ENCODE results near the gene C1QA.
"Not testable (repeated sequence)": the region's sequence is repeated elsewhere in the genome, so short reads cannot be mapped to it uniquely, and the experiment has no call there.

Gene C1QA

DNA sequence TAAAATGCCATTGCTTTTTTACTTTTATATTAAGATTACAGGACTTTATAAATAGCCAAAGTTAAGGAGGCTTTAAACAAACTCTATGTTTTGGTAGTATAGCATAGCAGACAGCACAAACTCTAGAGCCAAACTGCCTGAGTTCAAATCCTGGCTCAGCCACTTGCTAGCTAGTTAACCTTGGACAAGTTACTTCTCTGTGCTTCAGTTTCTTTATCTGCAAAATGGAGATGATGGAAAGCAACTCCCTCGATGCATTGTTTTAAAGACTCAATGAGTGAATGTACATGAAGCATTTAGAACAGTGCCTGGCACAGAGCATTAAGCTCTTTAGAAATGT lies 38.0 kb downstream of the C1QA start:
- DNase-seq = no peak

DNA sequence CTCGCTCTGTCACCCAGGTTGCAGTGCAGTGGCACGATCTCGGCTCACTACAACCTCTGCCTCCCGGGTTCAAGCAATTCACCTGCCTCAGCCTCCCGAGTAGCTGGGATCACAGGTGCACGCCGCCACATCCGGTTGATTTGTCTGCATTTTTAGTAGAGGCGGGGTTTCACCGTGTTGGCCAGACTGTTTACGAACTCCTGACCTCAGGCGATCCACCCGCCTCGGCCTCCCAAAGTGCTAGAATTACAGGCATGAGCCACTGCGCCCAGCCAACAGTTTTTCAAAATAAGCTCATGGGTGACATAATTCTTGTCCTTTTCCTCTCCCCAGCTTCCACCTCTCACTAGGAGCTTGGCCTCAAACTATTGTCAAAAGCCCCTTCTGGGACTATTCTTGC lies 39.7 kb downstream of the C1QA start:
- DNase-seq = not testable (repeated sequence)

DNA sequence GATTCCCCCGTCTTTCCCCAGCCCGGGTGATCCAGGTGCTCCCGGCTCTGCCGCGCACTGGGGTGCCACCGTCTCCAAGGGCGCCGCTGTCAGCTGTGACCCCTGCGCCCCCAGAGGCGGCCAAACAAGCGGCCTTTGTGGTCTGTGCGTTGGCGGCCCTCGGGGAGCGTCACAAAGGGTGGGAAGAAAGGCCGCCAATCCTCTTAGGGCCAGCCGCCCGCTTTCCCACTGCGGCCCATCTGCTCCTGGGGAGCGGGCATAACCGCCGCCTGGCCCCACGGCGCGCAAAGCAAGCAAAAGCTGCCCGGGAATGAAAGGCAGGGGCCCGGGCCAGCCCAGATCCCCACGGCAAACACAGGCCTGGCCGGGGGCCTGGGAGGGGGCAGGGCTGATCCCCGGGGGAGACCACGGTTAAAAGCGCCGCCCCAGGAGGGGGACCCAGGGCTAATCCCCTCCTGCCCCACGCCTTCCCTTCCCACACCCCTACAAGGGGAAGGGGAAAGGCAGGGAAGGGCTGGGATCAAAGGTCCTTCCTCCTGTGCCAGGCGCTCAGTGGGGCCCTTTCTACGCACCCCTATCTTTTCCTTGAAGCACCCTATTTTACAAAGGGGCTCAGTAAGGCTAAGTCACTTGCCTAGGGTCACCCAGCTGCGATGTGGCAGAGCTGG lies 40.6 kb downstream of the C1QA start:
- DNase-seq = no peak

DNA sequence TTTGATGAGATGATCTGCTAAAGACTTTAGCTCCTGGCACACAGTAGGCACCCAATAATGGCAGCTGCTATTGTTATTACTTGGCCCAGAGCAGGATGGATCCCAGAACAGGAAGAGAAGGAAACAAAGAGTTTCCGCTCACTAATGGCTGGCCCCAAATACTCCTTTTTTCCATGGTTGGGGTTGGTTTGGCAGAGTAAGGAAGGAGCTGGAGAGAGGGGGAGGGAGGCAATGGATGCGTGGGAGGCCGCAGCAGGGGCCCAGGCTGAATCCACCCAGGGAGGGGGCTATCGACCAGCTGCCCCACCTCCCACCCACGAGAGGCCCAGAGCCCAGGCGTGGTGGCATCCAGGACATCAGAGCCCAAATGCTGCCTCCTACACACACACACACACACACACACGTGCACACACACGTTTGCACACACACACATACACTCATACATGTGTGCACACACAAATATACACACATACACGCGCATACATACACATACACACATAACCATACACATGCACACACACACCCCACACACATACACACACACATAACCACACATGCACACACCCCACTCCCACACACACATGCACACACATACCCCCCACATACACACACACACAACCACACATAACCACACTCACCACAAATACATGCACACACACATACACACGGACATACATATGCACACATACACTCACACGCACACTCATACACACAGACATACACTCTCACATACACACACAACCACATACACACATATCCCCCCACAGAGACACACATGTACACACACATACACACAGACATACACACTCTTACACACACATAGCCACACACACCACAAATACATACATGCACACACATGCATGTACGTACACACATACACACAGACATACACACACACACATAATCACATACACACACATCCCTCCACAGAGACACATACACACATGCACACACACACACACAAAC lies 41.8 kb downstream of the C1QA start:
- no peak for DNase-seq

DNA sequence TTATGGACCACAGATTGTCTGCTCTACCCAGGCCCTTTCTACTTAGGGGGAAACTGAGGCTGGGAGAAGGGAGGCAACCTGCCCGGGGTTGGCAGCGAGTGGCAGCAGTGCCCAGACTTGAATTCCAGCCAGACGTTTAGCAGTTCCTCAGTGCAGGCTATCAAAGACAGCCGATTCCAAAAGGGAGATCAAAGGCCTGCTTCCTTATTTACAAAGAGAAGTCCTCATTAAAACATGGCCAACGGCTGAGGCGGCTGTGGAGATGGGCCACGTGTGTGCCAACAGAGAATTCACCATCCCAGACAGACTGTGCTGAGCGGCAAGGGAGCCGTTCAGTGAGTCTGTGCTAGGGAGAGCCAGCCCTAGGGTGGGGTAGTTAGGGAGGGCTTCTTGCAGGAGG lies 44.3 kb downstream of the C1QA start:
- DNase-seq = no peak

DNA sequence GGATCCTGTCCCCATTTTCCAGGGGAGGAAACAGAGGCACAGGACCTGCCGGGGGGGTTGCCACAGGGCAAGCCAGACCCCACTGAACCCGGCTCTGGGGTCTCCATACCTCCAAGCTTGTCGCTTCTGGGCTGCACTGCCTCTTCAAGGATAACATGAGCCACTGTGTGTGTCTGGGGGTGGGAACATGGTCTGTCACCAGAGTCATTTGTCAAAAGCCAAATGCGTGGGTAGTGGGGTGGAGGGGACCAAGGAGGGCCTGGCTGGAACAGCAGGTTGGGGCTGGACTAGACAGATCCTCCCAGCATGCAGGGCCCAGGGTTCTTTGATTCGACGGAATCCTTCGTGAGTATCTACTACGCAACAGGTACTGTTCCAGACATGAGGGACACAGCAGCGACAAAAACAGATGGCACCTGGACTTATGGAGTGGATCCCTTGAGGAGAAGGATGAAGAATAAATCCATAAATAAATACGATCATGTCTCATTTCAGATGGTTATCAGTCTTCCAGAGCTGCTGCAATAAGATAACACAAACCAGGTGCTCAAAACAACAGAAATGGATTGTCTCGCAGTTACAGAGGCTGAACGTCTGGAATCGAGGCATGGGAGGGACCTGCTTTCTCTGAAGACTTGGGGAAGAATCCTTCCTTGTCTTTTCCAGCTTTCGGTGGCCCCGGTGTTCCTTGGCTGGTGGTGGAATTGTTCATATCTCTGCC lies 45.3 kb downstream of the C1QA start:
- DNase-seq = no peak

- DNase-seq = no peak
Observed at GRCh38 chr1:22683547-22683946, 47.1 kb downstream of the C1QA start.

GRCh38 chr1:22685591-22686059 lies 49.2 kb downstream of the C1QA start:
- DNase-seq = no peak

DNA sequence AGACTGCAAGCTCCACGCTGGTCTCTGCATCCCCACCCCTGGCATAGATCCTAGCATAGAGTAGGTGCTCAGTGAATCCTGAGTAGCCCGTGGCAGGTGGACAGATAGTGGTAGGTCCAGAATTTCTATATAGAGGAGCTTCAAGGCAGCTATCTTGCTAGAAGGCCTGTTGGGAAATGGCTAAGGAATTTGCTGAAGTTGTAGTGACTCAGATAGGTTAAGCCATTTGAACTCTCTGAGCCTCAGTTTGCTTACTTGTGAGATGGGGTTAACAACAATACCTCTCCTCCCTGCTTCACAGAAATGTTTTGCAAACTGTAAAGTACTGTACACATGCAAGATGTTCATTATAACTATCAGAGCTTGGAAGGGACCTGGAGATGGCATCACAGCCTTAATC lies 50.8 kb downstream of the C1QA start:
- no peak for DNase-seq

GRCh38 chr1:22688466-22688865 lies 52.0 kb downstream of the C1QA start:
- no peak for DNase-seq

All from fibroblast of skin of scalp (primary cell).